Smooth muscle cell (in vitro differentiated cells): ENCODE data around the gene MAP9. TPM values are rescaled to one million over a fixed set of nuclear protein-coding genes. Genes with fewer than 3 reads are reported as not detected.

Experiments used
- DNase-seq: peaks from one replicate; lab custom pipeline; 2025; ENCODE audit not compliant: unreplicated experiment; lab: John Stamatoyannopoulos, UW
- H2AFZ ChIP-seq: fragments of 200-600 bp; sonication (generic); 2 replicates; pipeline ENCODE4 v1.6.0; 2016; ENCODE audit warnings: antibody characterized with exemption, low read depth, mild to moderate bottlenecking
- H3F3A ChIP-seq: fragments of 200-600 bp; sonication (generic); 2 replicates; pipeline ENCODE4 v1.6.0; 2017; ENCODE audit warnings: antibody characterized with exemption, low read depth
- H3K27ac ChIP-seq: fragments of 200-600 bp; sonication (generic); 2 replicates; pipeline ENCODE4 v1.5.1; 2016; ENCODE audit warnings: low read depth, mild to moderate bottlenecking
- H3K27me3 ChIP-seq: fragments of 200-600 bp; sonication (generic); 2 replicates; pipeline ENCODE4 v1.6.1; 2016; ENCODE audit warnings: low read depth, mild to moderate bottlenecking
- H3K36me3 ChIP-seq: fragments of 200-600 bp; sonication (generic); 2 replicates; pipeline ENCODE4 v1.5.1; 2016; ENCODE audit warnings: low read depth
- H3K4me1 ChIP-seq: fragments of 200-600 bp; sonication (generic); 2 replicates; pipeline ENCODE4 v1.5.1; 2016; ENCODE audit warnings: low read depth
- H3K4me2 ChIP-seq: fragments of 200-600 bp; sonication (generic); 2 replicates; pipeline ENCODE4 v1.6.0; 2016; ENCODE audit warnings: mild to moderate bottlenecking
- H3K4me3 ChIP-seq: fragments of 200-600 bp; sonication (generic); 2 replicates; pipeline ENCODE4 v1.5.1; 2016; ENCODE audit warnings: mild to moderate bottlenecking
- H3K79me2 ChIP-seq: fragments of 200-600 bp; sonication (generic); 2 replicates; pipeline ENCODE4 v1.6.0; 2016; ENCODE audit warnings: low read depth, mild to moderate bottlenecking
- H3K9ac ChIP-seq: fragments of 200-600 bp; sonication (generic); 2 replicates; pipeline ENCODE4 v1.6.0; 2016; ENCODE audit warnings: low read depth
- H3K9me3 ChIP-seq: fragments of 200-600 bp; sonication (generic); replicated peaks from 2 replicates; pipeline ENCODE4 v1.5.1; 2016; ENCODE audit warnings: low read depth
- H4K20me1 ChIP-seq: fragments of 200-600 bp; sonication (generic); 2 replicates; pipeline ENCODE4 v1.6.0; 2016; ENCODE audit warnings: low read depth
- WGBS: methylation state at CpG from one replicate; pipeline ENCODE4 v1.1.7; 2016; ENCODE audit warnings: low lambda C conversion rate; 5-methylcytosine and 5-hydroxymethylcytosine counted together
- polyA plus RNA-seq: library from polyadenylated mRNA; unstranded; fragments of >200 nt; fragmentation: Nextera tagmentation; extraction: Ambion mirVana; gene quantifications from 2 replicates; pipeline ENCODE4 v1.2.1, GENCODE V29; 2016
- total RNA-seq: library from RNA; depleted of rRNA; stranded (reverse); fragments of >200 nt; gene quantifications from 2 replicates; pipeline ENCODE4 v1.2.3, GENCODE V29; 2014
- TF ChIP-seq, protein P1 (sequence below): fragments of 200-600 bp; sonication (generic); IDR thresholded peaks from 2 replicates; pipeline ENCODE4 v1.5.1; 2017; ENCODE audit warnings: borderline replicate concordance, mild to moderate bottlenecking, antibody characterized with exemption; ENCODE audit not compliant: insufficient read depth, poor library complexity, severe bottlenecking

Gene MAP9
- total and polyA plus RNA-seq, 2 experiments from 2014 or later, result 17.3 to 29.3 TPM

DNA sequence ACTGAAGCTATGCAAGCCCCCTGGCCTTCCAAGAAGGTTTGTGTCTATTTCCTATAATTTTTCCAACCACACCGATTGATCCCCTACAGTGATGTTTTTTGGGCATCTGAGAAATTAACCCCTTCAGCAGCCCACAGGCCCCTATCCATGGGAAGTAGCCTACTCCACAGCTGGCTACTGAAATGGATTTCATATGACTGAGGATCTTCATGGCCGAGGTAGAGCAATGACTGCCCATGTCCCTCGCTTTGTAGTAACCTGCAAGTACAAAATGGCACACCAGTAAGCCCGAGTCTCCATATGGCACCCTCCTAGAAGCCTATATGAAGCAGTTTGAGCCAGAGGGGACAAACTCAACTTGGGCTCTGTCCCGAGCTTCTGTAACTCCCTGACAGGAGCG lies 36.8 kb downstream of the MAP9 start:
- H3K4me2 ChIP-seq, result no peak overlapping the region
- no peaks in the 10 kb centered on the region for H3K4me1 ChIP-seq
- H2AFZ ChIP-seq, result no peak overlapping the region
- DNase-seq, result no peak
- TF ChIP-seq, protein P1, sequence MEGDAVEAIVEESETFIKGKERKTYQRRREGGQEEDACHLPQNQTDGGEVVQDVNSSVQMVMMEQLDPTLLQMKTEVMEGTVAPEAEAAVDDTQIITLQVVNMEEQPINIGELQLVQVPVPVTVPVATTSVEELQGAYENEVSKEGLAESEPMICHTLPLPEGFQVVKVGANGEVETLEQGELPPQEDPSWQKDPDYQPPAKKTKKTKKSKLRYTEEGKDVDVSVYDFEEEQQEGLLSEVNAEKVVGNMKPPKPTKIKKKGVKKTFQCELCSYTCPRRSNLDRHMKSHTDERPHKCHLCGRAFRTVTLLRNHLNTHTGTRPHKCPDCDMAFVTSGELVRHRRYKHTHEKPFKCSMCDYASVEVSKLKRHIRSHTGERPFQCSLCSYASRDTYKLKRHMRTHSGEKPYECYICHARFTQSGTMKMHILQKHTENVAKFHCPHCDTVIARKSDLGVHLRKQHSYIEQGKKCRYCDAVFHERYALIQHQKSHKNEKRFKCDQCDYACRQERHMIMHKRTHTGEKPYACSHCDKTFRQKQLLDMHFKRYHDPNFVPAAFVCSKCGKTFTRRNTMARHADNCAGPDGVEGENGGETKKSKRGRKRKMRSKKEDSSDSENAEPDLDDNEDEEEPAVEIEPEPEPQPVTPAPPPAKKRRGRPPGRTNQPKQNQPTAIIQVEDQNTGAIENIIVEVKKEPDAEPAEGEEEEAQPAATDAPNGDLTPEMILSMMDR, result no peak
- no peaks in the 10 kb centered on the region for H3K79me2 ChIP-seq
- no peaks in the 10 kb centered on the region for H3F3A ChIP-seq
- H3K4me3 ChIP-seq, result no peak overlapping the region
- WGBS, result 95% methylated on average over 6 of the region's 6 CpGs
- H3K9me3 ChIP-seq, result no peaks in the 10 kb centered on the region
- no peaks in the 10 kb centered on the region for H4K20me1 ChIP-seq
- no peak overlapping the region for H3K27ac ChIP-seq
- H3K27me3 ChIP-seq, result no peaks in the 10 kb centered on the region
- H3K36me3 ChIP-seq, result no peaks in the 10 kb centered on the region
- H3K9ac ChIP-seq, result no peak overlapping the region

DNA sequence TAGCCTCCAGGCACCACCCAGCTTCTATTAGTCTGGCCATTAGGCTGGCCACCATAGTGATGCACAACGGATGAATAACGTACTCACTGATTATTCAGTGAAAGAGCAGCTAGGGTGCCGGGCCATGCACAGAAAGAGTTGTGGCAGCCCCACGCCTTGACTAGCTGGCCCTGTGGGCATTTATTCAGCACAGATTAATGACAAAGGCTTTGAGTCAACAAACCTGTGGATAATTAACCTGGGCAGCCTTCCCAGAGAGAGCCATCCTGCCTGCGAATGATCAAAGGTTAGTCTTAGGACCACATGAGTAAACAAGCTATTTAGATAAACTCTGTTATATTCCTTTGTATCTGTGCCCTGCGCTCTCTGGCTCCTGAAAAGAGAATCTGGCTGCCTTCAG lies 37.2 kb downstream of the MAP9 start:
- Histone ChIP-seq H3K27me3 (no peaks in the 10 kb centered on the region), H3K9me3 (no peaks in the 10 kb centered on the region), H3K9ac (no peak overlapping the region), H3K4me3 (no peak overlapping the region), H3K36me3 (no peaks in the 10 kb centered on the region), H4K20me1 (no peaks in the 10 kb centered on the region), H2AFZ (no peak overlapping the region), H3K4me2 (no peak overlapping the region), H3K27ac (no peak overlapping the region), H3K4me1 (no peaks in the 10 kb centered on the region), H3F3A (no peaks in the 10 kb centered on the region), H3K79me2 (no peaks in the 10 kb centered on the region)
- 96% methylated on average over 6 of the region's 6 CpGs for WGBS
- TF ChIP-seq, protein P1, result no peak
- DNase-seq, result no peak

DNA sequence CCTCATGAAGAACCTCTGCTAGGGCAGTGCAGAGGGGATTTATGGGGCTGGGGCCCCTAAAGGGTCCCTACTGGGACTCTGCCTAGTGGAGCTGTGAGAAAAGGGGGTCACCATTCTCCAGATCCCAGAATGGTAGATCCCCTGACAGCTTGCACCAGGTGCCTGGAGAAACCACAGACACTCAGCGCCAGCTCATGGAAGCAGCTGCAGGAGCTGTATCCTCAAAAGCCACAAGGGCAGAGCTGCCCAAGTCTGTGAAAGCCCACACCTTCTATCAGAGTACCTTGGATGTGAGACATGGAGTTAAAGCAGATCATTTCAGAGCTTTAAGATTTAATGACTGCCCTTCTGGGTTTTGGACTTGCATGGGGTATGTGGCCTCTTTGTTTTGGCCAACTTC lies 38.6 kb downstream of the MAP9 start:
- H3K4me3 ChIP-seq, result no peak overlapping the region
- H3K9me3 ChIP-seq, result no peaks in the 10 kb centered on the region
- DNase-seq, result no peak
- no peaks in the 10 kb centered on the region for H3K27me3 ChIP-seq
- no peaks in the 10 kb centered on the region for H3K79me2 ChIP-seq
- no peaks in the 10 kb centered on the region for H4K20me1 ChIP-seq
- no peak overlapping the region for H3K27ac ChIP-seq
- no peaks in the 10 kb centered on the region for H3K4me1 ChIP-seq
- TF ChIP-seq, protein P1, result no peak
- no peak overlapping the region for H3K4me2 ChIP-seq
- no peak overlapping the region for H2AFZ ChIP-seq
- WGBS, result 100% methylated on average over 1 of the region's 1 CpG
- H3K36me3 ChIP-seq, result no peaks in the 10 kb centered on the region
- no peaks in the 10 kb centered on the region for H3F3A ChIP-seq
- H3K9ac ChIP-seq, result no peak overlapping the region

DNA sequence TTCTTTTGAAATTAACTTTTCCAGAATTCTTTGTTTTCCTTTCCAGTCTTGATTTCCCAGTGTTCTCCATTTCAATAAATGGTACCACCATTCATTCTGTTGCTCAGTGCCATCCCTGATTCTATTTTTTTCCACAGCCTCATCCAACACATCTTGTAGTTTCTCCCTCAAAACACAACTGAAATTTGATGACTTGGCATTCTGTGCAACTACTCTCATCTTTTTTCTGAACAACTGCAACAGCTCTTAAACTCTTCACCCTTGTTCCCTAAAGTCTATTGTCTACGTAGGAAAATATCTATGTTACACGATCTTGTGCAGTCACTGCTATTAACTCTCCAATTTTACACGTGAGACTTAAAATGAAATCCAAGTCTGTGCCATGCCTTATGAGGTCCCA lies 40.5 kb downstream of the MAP9 start:
- Histone ChIP-seq H3F3A (no peaks in the 10 kb centered on the region), H2AFZ (no peak overlapping the region), H3K79me2 (no peaks in the 10 kb centered on the region), H3K9me3 (no peaks in the 10 kb centered on the region), H3K4me1 (no peaks in the 10 kb centered on the region), H3K4me2 (no peak overlapping the region), H3K36me3 (no peaks in the 10 kb centered on the region), H3K27me3 (no peaks in the 10 kb centered on the region), H4K20me1 (no peaks in the 10 kb centered on the region), H3K4me3 (no peak overlapping the region), H3K27ac (no peak overlapping the region), H3K9ac (no peak overlapping the region)
- 78% methylated on average over 3 of the region's 3 CpGs for WGBS
- TF ChIP-seq, protein P1, result no peak
- no peak for DNase-seq
